Measurements from ENCODE around the gene ADGRL3.
"Not testable (repeated sequence)": the region's sequence is repeated elsewhere in the genome, so short reads cannot be mapped to it uniquely, and the experiment has no call there.

Gene ADGRL3

GRCh38 chr4:61293707-61294400 is 93.7 kb downstream of the ADGRL3 start:
- DNase-seq, result no peak

DNA sequence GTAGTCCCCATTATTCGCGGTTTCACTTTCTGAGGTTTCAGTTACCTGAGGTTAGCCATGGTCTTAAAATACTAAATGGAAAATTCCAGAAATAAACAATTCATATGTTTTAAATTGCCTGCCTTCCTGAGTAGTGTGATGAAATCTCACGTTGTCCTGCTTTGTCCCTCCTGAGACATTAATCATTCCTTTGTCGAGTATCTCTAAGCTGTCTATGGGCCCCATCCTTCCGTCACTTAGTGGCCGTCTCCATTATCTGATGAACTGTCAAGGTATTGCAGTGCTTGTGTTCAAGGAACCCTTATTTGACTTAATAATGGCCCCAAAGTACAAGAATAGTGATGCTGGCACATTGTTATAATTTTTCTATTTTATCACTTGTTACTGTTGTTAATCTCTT is 94.8 kb downstream of the ADGRL3 start:
- no peak for DNase-seq

GRCh38 chr4:61296144-61296543 is 96.0 kb downstream of the ADGRL3 start:
- DNase-seq, result no peak

- DNase-seq, result no peak
These were observed 98.1 kb downstream of the ADGRL3 start for GRCh38 chr4:61298178-61298740.

DNA sequence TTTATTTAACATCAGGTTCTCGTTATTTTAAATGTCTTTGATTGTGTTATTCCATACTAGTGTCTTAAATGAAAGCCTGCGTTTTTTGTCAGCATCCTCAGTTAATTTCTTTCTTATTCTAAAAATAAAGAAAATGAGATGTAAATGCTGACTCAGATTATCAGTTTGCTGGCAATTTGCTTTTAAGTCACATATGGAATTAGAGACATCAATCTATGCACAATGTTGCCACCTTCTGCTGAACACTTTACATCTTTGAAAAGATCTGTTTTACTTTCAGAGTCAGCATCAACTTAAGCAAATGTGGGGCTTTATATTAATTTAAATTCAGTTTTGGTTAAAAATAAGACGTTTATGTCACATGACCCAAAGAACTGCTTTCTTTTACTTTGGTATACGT is 99.2 kb downstream of the ADGRL3 start:
- no peak for DNase-seq

DNA sequence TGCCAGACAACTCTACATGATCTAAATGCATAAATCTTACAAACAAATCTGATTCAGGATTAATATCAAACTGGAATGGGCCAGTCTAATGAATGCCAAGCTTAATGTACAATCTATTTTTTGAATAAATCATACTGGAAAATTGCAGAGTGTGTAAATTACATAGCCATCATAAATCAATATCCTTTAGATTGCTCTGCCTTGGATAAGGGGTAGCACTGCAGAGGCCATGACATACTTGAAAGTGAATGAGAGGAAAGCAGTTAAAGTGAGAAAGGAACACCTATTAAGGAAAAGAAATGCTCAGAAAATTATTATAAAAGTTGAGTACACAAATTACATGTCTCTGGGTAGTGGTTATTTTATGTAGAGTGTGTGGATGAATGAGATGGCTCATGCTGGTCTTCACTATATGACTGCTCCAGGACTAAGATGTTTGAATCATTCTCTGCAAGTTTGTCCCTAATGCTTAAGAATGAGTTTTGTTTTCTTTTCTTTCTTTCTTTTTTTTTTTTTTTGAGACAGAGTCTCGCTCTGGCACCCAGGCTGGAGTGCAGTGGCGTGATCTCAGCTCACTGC is 100.2 kb downstream of the ADGRL3 start:
- DNase-seq, result no peak

- DNase-seq, result no peak
These were observed 101.1 kb downstream of the ADGRL3 start for GRCh38 chr4:61301271-61301670.

DNA sequence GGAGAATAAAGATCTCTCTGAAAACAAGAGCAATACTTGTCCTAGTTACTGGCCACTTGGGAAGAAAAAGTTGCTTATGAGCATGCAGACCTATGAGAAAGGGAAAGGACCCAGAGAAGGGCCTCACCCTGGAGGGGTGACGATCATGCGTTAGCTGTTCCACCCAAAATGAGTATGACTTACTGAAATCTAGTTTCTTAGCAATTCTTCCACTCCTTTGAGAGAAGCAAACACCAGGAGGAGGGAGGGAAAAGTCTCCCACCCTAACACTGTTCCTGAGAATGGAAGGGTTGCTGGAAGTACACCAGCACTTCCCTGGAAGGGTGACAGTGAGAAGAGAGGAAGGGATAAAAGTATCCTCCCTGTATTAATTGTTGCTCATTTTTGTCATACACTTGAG is 107.9 kb downstream of the ADGRL3 start:
- DNase-seq, result no peak

DNA sequence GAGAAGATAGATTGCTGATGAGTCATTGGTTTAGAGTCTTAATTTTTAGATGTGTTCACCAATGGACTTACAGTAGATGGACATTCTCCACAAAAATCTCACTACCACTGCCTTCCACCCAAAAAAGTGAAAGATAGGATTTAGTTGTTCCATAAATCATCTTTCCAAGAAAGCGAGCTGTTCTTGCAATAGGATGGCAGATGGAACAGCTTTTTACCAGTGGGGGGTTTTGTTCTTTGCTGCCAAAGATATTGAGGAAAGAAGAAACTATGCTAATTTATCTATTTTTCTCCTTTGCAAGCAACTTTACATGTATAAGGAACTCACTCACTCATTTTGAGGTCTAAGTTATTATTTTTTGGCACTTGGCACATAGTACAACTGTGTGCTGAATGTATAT is 109.5 kb downstream of the ADGRL3 start:
- DNase-seq, result no peak

DNA sequence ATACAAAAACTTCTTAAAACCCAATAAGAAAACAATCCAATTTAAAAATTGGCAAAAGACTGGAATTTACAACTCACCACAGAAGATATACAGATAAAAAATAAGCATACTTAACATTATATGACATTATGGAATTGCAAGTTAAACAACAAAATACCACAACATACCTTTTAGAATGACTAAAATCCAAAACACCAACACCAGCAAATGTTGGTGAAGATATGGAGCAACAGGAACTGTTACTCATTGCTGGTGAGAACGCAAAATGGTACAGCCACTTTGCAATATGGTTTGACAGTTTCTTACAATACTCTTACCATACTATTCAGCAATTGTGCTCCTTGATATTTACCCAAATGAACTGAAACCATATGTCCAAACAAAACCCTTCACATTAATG is 112.4 kb downstream of the ADGRL3 start:
- DNase-seq, result no peak

GRCh38 chr4:61318431-61318830 is 118.3 kb downstream of the ADGRL3 start:
- no peak for DNase-seq

DNA sequence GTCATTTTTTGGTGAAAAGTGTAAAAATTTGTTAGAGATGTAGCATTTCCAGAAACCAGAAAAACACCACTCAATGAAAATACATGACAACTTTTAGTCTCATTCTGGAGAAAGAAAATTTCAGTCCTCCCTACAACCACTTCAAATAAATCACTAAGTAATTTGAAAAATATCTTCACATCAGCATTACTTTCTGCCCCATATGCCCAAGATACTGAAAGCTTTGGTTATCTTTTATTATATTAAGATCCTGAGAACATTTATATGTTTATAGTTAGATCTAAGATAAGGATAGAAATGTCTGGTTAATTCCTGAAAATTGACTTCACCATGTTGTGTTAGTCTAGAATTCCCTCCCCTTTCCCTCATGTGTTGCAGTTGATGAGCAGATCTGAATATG is 119.0 kb downstream of the ADGRL3 start:
- DNase-seq, result no peak

DNA sequence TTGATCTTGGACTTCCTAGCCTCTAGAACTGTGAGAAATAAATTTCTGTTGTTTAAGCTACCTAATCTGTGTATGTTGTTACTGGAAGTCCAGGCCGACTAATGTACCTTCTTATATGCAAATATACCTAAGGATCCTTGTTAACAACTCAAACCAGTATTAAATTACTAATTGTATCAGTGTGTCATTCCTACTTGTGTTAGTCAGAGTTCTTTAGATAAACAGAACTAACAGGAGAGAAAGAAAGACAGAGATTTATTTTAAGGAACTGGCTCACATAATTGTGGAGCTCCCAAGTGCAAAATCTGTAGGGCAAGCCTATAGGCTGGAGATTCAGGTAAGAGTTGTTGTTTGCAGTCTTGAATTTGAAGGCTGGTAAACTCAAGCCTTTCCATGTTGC is 120.0 kb downstream of the ADGRL3 start:
- DNase-seq, result no peak

- no peak for DNase-seq
These were observed 120.5 kb downstream of the ADGRL3 start for GRCh38 chr4:61320631-61321030.

- no peak for DNase-seq
These were observed 132.6 kb downstream of the ADGRL3 start for GRCh38 chr4:61332693-61333092.

- no peak for DNase-seq
These were observed 133.4 kb downstream of the ADGRL3 start for GRCh38 chr4:61333490-61333889.

- no peak for DNase-seq
These were observed 135.2 kb downstream of the ADGRL3 start for GRCh38 chr4:61335241-61335763.

GRCh38 chr4:61336488-61336887 is 136.4 kb downstream of the ADGRL3 start:
- no peak for DNase-seq

- DNase-seq, result no peak
These were observed 136.8 kb downstream of the ADGRL3 start for GRCh38 chr4:61336916-61337315.

- no peak for DNase-seq
These were observed 141.9 kb downstream of the ADGRL3 start for GRCh38 chr4:61342061-61342460.

GRCh38 chr4:61350932-61351331 is 150.8 kb downstream of the ADGRL3 start:
- DNase-seq, result no peak

- no peak for DNase-seq
These were observed 156.6 kb downstream of the ADGRL3 start for GRCh38 chr4:61356696-61357095.

DNA sequence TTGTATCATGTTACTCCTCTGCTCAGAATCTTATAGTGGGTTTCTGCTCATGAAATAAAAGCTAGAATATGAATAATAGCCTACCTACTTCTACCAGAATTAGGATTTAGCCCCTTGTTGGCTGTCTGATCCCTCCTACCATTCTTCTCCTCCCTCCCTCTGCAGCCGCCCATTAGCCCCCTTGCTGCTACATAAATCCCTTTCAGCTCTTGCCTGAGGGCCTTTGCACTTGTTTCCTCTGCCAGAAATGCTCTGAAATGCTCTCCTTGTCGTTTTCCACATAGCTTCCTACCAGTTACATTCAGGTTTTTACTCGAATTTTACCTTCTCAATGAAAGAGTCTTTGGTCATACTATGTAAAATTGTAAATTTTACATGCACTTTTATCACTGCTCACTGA is 159.2 kb downstream of the ADGRL3 start:
- no peak for DNase-seq

DNA sequence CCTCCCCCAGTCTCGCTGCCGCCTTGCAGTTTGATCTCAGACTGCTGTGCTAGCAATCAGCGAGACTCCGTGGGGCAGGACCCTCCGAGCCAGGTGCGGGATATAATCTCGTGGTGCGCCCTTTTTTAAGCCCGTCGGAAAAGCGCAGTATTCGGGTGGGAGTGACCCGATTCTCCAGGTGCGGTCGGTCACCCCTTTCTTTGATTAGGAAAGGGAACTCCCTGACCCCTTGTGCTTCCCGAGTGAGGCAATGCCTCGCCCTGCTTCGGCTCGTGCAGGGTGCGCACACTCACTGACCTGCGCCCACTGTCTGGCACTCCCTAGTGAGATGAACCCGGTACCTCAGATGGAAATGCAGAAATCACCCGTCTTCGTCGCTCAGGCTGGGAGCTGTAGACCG is 172.7 kb downstream of the ADGRL3 start:
- not testable (repeated sequence) for DNase-seq
